GDM1 (cell line): Measurements from ENCODE around the gene OR9I1.

Source experiments
- DNase-seq: peaks from one replicate; lab custom pipeline; 2025; lab: John Stamatoyannopoulos, UW

OR9I1 gene, protein sequence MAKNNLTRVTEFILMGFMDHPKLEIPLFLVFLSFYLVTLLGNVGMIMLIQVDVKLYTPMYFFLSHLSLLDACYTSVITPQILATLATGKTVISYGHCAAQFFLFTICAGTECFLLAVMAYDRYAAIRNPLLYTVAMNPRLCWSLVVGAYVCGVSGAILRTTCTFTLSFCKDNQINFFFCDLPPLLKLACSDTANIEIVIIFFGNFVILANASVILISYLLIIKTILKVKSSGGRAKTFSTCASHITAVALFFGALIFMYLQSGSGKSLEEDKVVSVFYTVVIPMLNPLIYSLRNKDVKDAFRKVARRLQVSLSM

DNA sequence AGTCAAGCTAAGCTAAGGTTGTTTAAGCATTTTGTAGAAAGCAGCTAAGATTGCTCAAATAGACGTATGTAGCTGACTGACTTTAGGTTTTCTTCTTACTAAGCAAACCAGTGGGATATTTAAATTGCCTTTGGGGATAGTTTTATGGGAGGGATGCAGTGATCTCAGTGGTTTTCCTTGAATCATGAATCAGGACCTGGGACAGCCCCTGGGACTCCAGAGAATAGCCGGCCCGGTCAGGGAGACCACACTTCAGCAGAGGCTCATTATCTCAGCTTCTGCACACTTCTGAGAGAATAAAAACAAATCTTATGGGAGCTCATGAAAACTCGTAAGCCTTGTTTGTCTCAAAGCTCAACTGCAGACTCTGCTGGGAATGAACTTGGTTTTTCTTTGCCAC is at the start of gene OR9I1:
Gene OR9I1, minus strand, starts transcription at position 62 of the 400 bp plus-strand sequence. CDS start 6,086 bp downstream, outside the sequence.
- DNase-seq: no peak

DNA sequence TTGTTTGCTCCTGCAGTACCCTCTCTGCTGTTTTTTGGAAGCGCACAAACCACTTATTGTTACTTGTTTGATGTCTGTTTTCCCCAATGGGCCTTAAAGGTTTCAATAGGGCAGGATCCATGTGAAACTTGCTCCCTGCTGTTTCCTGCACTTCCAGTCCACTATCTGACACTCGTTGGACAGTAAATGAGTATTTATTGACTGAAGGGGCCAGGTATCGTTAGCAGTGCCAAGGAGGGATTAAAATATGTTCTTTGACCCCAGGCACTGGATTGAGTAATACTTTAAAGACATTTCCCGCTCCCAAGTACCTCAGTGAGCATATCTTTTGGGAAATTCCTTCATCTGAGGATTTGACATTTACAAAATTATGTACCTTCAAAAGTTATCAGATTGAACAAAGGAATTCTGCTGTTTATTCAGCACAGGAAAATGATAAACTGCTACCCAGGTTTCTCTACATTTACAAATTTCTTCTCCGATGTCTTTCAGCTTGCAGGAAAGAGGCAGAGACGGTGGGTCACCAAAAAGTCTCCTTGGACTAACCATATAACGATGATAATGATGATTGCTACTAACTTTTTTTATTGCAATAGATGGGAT is 40.3 kb upstream of the OR9I1 start:
- no peak for DNase-seq

DNA sequence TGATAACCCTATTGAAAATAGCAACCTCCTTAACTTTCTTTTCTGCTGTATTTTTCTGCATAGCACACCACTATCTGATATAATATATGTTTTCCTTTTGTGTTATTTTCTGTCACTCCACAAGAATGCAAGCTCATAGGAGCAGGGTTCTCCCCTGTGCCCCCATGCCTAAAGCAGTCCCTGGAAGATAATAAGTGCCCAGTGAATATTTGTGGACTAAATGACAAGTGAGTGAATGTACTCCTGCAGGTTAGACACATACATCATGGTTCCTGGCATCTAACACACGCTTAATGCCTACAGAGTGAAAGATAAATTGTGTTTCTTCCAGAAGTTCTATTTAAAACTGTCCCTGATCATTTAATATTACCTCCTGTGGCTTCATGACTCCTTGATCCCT is 39.7 kb upstream of the OR9I1 start:
- DNase-seq: no peak

DNA sequence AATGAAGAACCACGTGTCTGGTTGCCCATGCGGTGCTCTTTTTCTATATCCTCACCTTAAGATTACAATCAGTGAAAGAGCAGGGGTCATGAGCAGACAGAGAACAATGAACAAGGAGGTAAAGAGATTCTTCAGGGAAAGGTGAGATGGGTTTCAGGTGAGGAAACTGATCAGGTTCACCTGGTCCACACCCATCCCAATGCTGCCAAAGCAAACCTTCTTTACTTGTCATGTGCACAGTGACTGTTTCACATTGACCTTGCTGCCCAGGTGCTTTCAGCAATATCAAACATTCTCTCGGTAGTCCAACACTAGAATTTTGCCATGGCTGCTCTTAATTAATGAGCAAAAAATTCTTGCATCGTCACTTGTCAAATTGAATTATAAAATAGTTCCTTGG is 39.1 kb upstream of the OR9I1 start:
- DNase-seq: no peak

DNA sequence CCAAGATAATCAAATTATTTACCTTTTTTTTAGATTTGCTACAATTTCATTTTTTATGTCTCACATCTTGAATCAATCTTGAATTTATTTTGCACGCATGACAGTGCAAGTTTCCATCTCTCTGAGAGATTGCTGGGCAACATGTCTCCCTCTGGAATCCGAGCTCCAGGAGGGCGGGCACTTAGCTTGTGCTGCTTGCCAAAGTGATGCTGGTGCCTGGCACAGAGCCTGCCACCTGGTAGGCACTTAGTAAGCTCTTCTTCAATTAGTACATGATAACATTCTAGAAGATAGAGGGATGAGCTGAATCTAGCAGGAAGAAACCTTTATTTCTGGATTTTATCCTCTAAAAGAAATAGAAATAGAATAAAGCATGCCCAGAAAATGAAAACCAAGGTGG is 27.5 kb upstream of the OR9I1 start:
- no peak for DNase-seq

DNA sequence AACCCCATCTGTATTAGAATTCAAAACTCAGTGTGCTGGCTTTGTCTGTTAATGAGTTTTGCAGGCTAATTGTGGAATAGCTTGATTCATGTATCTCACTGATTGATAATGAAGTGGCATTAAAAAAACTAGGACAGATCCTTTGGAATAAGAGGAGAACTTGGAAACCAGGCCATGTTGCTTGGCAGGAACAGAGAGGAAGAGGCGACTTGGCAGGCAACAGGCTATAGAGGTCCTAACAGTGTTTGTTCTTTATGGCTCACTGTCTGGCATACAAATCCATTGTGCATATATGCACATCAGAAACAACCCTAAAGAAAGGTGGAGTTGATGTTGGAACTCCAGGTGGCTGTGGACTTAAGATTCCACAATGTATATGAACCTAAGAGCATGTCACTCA is 17.4 kb upstream of the OR9I1 start:
- DNase-seq: no peak

DNA sequence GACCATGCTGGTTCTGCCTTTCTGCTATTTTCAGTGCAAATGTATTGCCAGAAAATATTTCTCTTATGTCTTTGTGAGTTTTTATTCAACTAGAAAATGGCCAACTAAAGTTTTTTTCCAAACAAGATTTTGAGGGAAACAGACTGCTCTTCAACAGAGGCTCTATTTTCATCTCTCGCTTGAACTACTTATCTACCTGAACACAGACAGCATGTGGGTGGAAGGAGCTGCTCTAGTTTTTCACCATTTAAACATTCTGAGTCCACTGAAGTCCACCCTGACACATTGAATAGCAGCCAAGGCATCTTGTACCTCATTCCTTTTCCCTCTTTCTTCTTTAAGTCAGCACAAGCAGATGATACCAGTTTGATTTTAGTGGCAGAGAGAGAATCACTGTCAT is 9.8 kb upstream of the OR9I1 start:
- no peak for DNase-seq

DNA sequence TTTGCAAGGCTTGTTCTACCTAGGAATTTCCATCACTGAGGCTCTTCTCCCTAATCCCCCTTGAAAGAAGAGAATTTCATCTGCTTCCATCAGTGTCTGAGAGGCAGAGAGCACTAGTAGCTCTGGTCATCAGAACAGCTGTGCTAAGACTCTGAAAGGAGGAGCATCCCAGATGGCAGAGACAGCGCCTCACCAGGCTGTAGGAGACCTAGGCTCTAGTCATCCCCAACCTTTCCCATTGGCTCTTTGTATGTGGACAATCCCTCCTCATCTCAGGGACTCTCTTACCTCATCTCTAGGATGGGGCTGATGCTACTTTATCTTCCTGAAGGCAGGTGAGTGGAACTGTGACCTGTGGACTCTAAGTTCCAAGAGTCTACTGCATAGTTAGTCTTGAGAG is 8.8 kb upstream of the OR9I1 start:
- DNase-seq: no peak

DNA sequence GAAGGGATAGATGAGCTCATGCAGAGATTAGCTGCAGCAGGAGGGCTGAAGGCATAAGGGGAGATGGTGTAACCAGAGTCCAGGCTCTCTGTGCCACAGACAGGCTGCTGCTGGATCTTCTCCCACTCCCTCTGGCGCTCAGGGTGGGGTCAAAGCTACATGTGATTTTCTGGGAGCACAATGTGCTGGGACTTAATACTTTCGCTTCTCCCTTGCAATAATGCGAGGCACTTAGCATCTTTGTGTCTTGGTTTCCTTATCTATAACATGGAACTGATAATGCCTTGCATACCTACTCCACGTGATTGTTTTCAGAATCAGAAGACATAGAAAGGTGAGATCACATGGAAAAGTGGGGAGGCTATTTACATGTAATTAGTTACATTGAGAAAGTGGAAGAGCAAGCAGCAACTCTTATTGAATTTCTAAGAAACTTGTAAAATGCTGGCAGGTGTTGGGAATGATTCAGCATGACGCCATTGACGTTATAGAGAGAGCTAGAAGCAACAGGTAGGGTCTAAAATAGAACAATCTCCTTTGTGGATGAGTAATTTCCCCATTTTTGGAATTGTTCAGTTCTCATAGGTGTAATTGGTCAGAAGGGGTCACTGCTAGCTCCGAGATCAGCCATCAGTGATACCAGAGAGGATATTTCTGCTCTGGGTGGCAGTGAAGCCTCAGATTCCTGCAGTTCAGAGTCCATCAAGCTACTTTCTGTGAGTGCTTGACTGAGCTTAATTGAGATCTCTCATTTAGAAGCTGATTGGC is 8.2 kb upstream of the OR9I1 start:
- no peak for DNase-seq

DNA sequence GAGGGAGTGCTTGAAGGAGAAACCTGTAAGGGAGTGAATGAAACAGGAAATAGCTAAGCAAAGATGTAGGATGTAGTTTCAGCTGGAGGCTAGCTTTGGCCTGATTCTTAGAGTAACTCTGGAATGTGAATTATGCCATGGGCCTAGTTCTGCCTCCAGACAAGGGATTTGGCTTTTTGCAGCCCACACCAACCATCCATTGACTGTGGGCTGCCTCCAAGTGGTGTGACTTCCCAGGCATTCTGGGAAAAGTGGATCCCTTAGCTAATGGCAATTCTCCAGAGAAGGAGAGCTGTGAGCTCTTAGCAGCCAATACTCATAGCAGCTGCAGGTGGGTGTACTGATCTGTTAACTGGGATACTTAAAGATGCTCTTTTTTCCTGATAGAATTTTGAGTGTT is 2.0 kb upstream of the OR9I1 start:
- no peak for DNase-seq

DNA sequence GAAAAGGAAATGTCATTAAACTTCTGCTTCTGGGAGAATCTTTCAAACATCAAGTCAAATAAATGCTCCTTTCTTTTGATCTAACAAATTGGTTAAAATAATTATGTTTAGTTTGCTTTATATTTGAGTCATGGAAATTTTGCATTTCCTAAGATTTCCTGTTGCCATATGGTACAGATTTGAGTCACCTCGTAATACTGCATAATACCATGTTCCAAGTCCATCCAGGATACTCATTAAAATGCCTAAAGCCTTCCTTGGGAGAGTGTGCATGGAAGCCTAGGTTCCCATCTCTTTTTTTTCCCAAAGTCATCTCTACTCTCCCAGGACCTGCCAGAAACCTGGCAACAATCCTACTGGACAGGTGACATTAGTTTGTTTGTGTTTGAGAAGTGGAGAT is 4.2 kb downstream of the OR9I1 start:
- no peak for DNase-seq

DNA sequence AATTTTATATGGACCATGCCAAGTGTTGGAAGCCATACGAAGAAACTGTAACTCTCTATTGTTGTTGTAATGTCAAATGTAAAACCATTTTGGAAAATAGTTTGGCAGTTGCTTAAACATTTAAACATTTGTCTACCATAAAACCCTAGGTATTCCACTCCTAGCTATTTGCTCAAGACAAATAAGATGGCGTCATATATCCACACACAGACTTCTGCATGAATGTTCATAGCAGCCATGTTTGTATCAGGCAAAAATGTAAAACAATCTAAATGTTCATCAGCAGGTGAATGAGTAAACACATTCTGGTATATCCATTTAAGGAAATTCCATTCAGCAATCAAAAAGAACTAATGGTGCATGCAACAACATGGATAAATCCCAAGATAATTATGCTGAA is 27.9 kb downstream of the OR9I1 start:
- DNase-seq: no peak

DNA sequence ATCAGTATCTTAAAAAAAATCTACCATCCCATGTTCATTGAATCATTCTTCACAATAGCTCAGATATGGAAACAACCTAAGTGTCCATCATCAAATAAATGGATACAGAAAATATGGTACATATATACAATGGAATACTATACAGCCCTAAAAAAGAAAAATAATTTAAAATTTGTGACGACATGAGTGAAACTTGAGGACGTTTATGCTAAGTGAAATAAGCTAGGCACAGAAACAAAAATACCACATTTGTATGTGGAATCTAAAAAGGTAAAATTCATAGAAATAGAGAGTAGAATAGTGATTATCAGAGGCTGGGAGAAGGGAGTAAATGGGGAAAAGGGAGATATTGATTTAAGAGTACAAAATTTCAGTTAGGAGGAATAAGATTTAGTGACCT is 38.8 kb downstream of the OR9I1 start:
- no peak for DNase-seq

DNA sequence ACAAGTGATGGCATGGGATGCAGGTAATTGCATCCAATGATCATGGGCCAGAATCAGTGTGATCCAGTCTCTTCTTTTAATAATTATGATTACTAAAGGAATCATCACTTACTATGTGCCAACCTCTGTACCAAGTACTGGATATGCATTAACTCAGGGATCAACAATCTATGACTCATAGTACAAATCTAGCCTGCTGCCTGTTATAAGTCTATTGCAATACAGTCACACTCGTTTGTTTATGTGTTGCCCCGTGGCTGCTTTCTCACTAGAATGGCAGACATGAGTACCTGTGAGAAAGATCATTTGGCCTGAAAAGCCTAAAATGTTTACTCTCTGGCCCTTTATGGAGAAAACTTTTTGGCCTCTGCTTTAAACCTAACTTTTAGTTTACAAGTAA is 49.5 kb downstream of the OR9I1 start:
- DNase-seq: no peak

DNA sequence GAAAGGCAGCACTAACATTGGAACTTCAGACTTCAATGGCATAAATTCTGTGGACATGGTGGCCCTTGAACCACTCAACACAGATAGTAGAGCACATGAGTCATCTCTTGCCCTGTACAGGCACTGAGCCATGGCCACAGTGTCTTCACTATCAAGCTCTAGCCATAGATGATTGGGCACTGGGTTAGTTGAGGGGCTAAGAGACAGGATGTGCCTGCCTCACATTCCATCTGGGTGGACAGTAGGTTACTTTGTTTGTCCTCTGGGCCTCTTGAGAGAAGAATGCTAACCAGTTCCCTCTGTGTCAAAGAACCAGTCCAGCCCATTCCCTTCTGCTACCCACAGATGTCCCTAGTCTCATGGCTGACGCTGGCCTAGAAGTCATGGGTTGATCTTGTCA is 54.7 kb downstream of the OR9I1 start:
- no peak for DNase-seq

DNA sequence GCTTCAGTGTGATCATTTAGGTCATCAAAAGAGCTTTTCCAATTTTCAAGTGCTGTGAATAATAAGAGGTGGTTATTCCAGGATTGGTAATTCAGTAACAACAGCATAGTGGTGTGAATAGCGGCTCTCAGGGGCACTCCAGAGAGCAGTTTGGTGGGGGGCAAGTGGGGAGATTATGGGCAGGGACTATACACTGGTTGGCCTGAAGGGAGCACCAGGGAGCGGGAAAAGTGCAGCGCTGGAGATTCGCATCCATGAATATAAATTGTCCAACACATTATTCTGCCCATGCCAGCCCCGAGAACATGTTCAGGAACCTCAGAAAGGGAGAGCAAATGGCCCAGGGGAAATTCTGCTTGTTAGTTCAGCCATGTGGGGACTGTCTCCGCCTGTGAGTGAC is 56.7 kb downstream of the OR9I1 start:
- no peak for DNase-seq

DNA sequence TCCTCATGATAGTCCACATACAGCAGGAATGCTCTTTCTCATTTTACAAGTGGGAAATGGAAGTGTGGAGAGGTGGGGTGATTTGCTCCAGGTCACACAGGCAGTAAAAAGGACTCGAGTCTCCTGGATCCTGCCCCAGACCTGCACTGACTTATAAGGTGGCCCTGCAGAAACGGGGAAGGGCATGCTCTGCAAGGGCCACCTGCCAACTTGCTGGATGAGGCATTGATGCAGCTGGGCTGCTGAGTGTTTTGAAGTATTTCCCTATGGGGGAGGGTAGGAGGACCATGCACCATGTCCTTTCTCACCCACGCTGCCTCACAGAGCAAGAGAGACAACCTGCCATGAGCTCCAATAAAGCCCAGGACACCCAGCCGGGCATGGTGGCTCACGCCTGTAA is 57.6 kb downstream of the OR9I1 start:
- no peak for DNase-seq
